H9 (cell line): ENCODE data around the gene HDGFL3. TPM values are rescaled to one million over a fixed set of nuclear protein-coding genes. Genes with fewer than 3 reads are reported as not detected.

Experiments
- DNase-seq: peaks from one replicate; pipeline ENCODE4 v3.0.0-alpha.2; 2017
- H2AFZ ChIP-seq: one replicate; pipeline ENCODE4 v1.6.1; 2013; ENCODE audit warnings: mild to moderate bottlenecking, low read length, control low read depth, moderate library complexity
- H2AK5ac ChIP-seq: 2 replicates; pipeline ENCODE4 v1.6.1; 2013; ENCODE audit warnings: low read length, control low read depth, mixed read lengths; ENCODE audit not compliant: insufficient read length
- H2BK120ac ChIP-seq: one replicate; pipeline ENCODE4 v1.6.1; 2013; ENCODE audit warnings: low read depth, mild to moderate bottlenecking, low read length, control low read depth, inconsistent platforms; ENCODE audit not compliant: poor library complexity, severe bottlenecking
- H2BK12ac ChIP-seq: 2 replicates; pipeline ENCODE4 v1.6.1; 2013; ENCODE audit warnings: low read length, control low read depth, mixed read lengths, low read depth; ENCODE audit not compliant: insufficient read length
- H2BK15ac ChIP-seq: 2 replicates; pipeline ENCODE4 v1.6.1; 2013; ENCODE audit warnings: low read depth, low read length, control low read depth
- H2BK20ac ChIP-seq: one replicate; pipeline ENCODE4 v1.6.1; 2013; ENCODE audit warnings: low read depth, mild to moderate bottlenecking, low read length, control low read depth, inconsistent platforms; ENCODE audit not compliant: poor library complexity, severe bottlenecking
- H2BK5ac ChIP-seq: 2 replicates; pipeline ENCODE4 v1.6.1; 2013; ENCODE audit warnings: low read length, control low read depth, mixed read lengths; ENCODE audit not compliant: insufficient read length
- H3K14ac ChIP-seq: 2 replicates; pipeline ENCODE4 v1.6.1; 2013; ENCODE audit warnings: low read length, control low read depth; ENCODE audit not compliant: insufficient read depth
- H3K18ac ChIP-seq: 2 replicates; pipeline ENCODE4 v1.6.1; 2013; ENCODE audit warnings: low read depth, mild to moderate bottlenecking, mixed read lengths, low read length, control low read depth; ENCODE audit not compliant: insufficient read length
- H3K23ac ChIP-seq: 2 replicates; pipeline ENCODE4 v1.6.1; 2013; ENCODE audit warnings: low read length, control low read depth, mixed read lengths, low read depth; ENCODE audit not compliant: insufficient read length
- H3K23me2 ChIP-seq: 2 replicates; pipeline ENCODE4 v1.6.1; 2013; ENCODE audit warnings: low read depth, mild to moderate bottlenecking, mixed read lengths, low read length, control low read depth; ENCODE audit not compliant: insufficient read length, poor library complexity, severe bottlenecking
- H3K27ac ChIP-seq: 2 replicates; pipeline ENCODE4 v1.5.1; 2013; ENCODE audit warnings: low read length, control low read depth, mixed read lengths, low read depth; ENCODE audit not compliant: insufficient read length
- H3K27me3 ChIP-seq: 2 replicates; pipeline ENCODE4 v1.6.1; 2013; ENCODE audit warnings: low read length, control low read depth, inconsistent platforms; ENCODE audit not compliant: insufficient read depth
- H3K4ac ChIP-seq: 2 replicates; pipeline ENCODE4 v1.6.1; 2013; ENCODE audit warnings: low read depth, mild to moderate bottlenecking, control low read depth, inconsistent platforms, low read length, moderate library complexity
- H3K4me1 ChIP-seq: 2 replicates; pipeline ENCODE4 v1.6.1; 2013; ENCODE audit warnings: low read length, control low read depth, inconsistent platforms; ENCODE audit not compliant: insufficient read depth
- H3K4me2 ChIP-seq: 2 replicates; pipeline ENCODE4 v1.6.1; 2013; ENCODE audit warnings: low read length, control low read depth, mixed read lengths; ENCODE audit not compliant: insufficient read length, insufficient read depth
- H3K56ac ChIP-seq: 2 replicates; pipeline ENCODE4 v1.6.1; 2013; ENCODE audit warnings: low read depth, mild to moderate bottlenecking, mixed read lengths, low read length, control low read depth; ENCODE audit not compliant: insufficient read length
- H3K79me1 ChIP-seq: 2 replicates; pipeline ENCODE4 v1.6.1; 2013; ENCODE audit warnings: low read depth, mild to moderate bottlenecking, moderate library complexity, low read length, control low read depth, inconsistent platforms; ENCODE audit not compliant: insufficient read depth, poor library complexity, severe bottlenecking
- H3K79me2 ChIP-seq: 2 replicates; pipeline ENCODE4 v1.6.1; 2013; ENCODE audit warnings: low read length, control low read depth, inconsistent platforms; ENCODE audit not compliant: insufficient read depth
- H3K9ac ChIP-seq: 2 replicates; pipeline ENCODE4 v1.6.1; 2013; ENCODE audit warnings: low read length, control low read depth, mixed read lengths; ENCODE audit not compliant: insufficient read length; ENCODE audit errors: extremely low read depth
- H3K9me3 ChIP-seq: one replicate; pipeline ENCODE4 v1.6.1; 2013; ENCODE audit warnings: low read depth, low read length, inconsistent platforms; ENCODE audit not compliant: control insufficient read depth
- H3T11ph ChIP-seq: one replicate; pipeline ENCODE4 v1.6.1; 2013; ENCODE audit warnings: mild to moderate bottlenecking, low read length, control low read depth, inconsistent platforms
- H4K20me1 ChIP-seq: one replicate; pipeline ENCODE4 v1.6.1; 2013; ENCODE audit not compliant: control insufficient read depth, insufficient read length, insufficient read depth
- H4K5ac ChIP-seq: 2 replicates; pipeline ENCODE4 v1.6.1; 2013; ENCODE audit warnings: low read depth, mild to moderate bottlenecking, mixed read lengths, low read length, control low read depth; ENCODE audit not compliant: insufficient read length
- H4K8ac ChIP-seq: replicated peaks from 2 replicates; pipeline ENCODE4 v1.6.1; 2013; ENCODE audit warnings: low read length, control low read depth, mixed read lengths, low read depth; ENCODE audit not compliant: insufficient read length
- H4K91ac ChIP-seq: 2 replicates; pipeline ENCODE4 v1.6.1; 2013; ENCODE audit warnings: low read depth, mild to moderate bottlenecking, moderate library complexity, mixed read lengths, low read length, control low read depth; ENCODE audit not compliant: insufficient read length
- H3K27ac Mint-ChIP-seq, 3 experiments: 2 replicates in 2 of 3; 3 replicates in 1 of 3; pipeline ENCODE4 v1.8.0; 2020 to 2021; ENCODE audit warnings: mixed read lengths in 3 of 3, mild to moderate bottlenecking in 1 of 3, moderate library complexity in 1 of 3
- H3K27me3 Mint-ChIP-seq: 2 replicates; pipeline ENCODE4 v1.8.0; 2021; ENCODE audit warnings: low read depth, mild to moderate bottlenecking, moderate library complexity, mixed read lengths
- H3K36me3 Mint-ChIP-seq, 3 experiments: 2 replicates in 2 of 3; 3 replicates in 1 of 3; pipeline ENCODE4 v1.8.0; 2020 to 2021; ENCODE audit warnings: low read depth in 3 of 3, mixed read lengths in 3 of 3; ENCODE audit not compliant: insufficient read depth in 1 of 3
- H3K4me1 Mint-ChIP-seq, 2 experiments: 2 replicates each; pipeline ENCODE4 v1.8.0; 2020; ENCODE audit warnings: mixed read lengths in 2 of 2
- H3K4me3 Mint-ChIP-seq, 2 experiments: 2 replicates in 1 of 2; 3 replicates in 1 of 2; pipeline ENCODE4 v1.8.0; 2020 to 2021; ENCODE audit warnings: mild to moderate bottlenecking in 2 of 2, mixed read lengths in 2 of 2, moderate library complexity in 1 of 2
- H3K9me3 Mint-ChIP-seq, 2 experiments: 2 replicates in 1 of 2; 3 replicates in 1 of 2; pipeline ENCODE4 v1.8.0; 2020; ENCODE audit warnings: mild to moderate bottlenecking in 2 of 2, mixed read lengths in 2 of 2, moderate library complexity in 1 of 2
- CTCF ChIP-seq: fragments of 200-600 bp; sonication (generic); conservative IDR thresholded peaks from 3 replicates; pipeline ENCODE4 v1.8.0; 2021; ENCODE audit warnings: antibody characterized with exemption, mild to moderate bottlenecking
- WGBS: extraction: QIAGEN DNeasy Blood & Tissue Kit; methylation state at CpG from one replicate; pipeline ENCODE4 v1.1.7; 2013; ENCODE audit warnings: missing lambda C conversion rate, low lambda C conversion rate, mixed read lengths; ENCODE audit not compliant: insufficient read length; ENCODE audit errors: extremely low coverage; 5-methylcytosine and 5-hydroxymethylcytosine counted together
- total RNA-seq: library from RNA; stranded (reverse); gene quantifications from 2 replicates; pipeline ENCODE4 v1.2.1, GENCODE V29; 2021

HDGFL3 gene
- total RNA-seq, 1 experiment from 2014 or later = 120 TPM

- H3K4me2 ChIP-seq = no peak overlapping the region
- Mint-ChIP-seq H3K9me3 (no peaks in the 10 kb centered on the region), H3K27me3 (no peaks in the 10 kb centered on the region; the same call in 1 of the 2 replicates), H3K4me3 (no peak overlapping the region), H3K27ac (no peak overlapping the region), H3K4me1 (peaks cover 0 to 4% of the 10 kb centered on the region in 2 experiments; a peak in 2 of 4 replicates), H3K36me3 (no peaks in the 10 kb centered on the region)
- no peaks in the 10 kb centered on the region for H3K27me3 ChIP-seq
- H3K23me2 ChIP-seq = no peaks in the 10 kb centered on the region
- no peak overlapping the region for H3K23ac ChIP-seq
- H4K8ac ChIP-seq = no peak overlapping the region
- no peak overlapping the region for H2BK20ac ChIP-seq
- H4K5ac ChIP-seq = no peak overlapping the region
- no peak overlapping the region for H2AFZ ChIP-seq
- no peak overlapping the region for H3K18ac ChIP-seq
- no peak overlapping the region for H3K56ac ChIP-seq
- no peak overlapping the region for H4K91ac ChIP-seq
- H3K9me3 ChIP-seq = no peaks in the 10 kb centered on the region
- no peaks in the 10 kb centered on the region for H3K79me2 ChIP-seq
- H3K9ac ChIP-seq = no peak overlapping the region
- no peak overlapping the region for H3K14ac ChIP-seq
- WGBS = no CpG with 5 or more reads among the region's 4 CpGs
- H2BK15ac ChIP-seq = no peak overlapping the region
- no peak overlapping the region for H3K4ac ChIP-seq
- H2AK5ac ChIP-seq = no peak overlapping the region
- TF ChIP-seq CTCF = no peak
- DNase-seq = no peak
- H3T11ph ChIP-seq = no peak overlapping the region
- H3K27ac ChIP-seq = no peak overlapping the region
- H2BK12ac ChIP-seq = no peak overlapping the region
- no peaks in the 10 kb centered on the region for H3K79me1 ChIP-seq
- no peaks in the 10 kb centered on the region for H3K4me1 ChIP-seq
- H2BK5ac ChIP-seq = no peak overlapping the region
- no peak overlapping the region for H2BK120ac ChIP-seq
- no peaks in the 10 kb centered on the region for H4K20me1 ChIP-seq
These were observed 88.7 kb downstream of the HDGFL3 start for GRCh38 chr15:83118968-83119367.
